BJ (cell line): ENCODE measurements around the gene GPR152. TPM values are rescaled to one million over a fixed set of nuclear protein-coding genes. Genes with fewer than 3 reads are reported as not detected.

Source experiments
- CTCF ChIA-PET: fragments of 350-600 bp; formaldehyde crosslinking; extraction: SDS; loops from one replicate; lab custom pipeline; 2021; ENCODE audit warnings: antibody characterized with exemption, inconsistent platforms; lab: Yijun Ruan, JAX
- POLR2A ChIA-PET: fragments of 300-600 bp; sonication (Branson Sonifier 250); formaldehyde crosslinking; extraction: SDS; loops from one replicate; lab custom pipeline; 2021; ENCODE audit warnings: antibody characterized with exemption; lab: Charles Lee
- DNase-seq: peaks from one replicate; pipeline ENCODE4 v3.0.0-alpha.2; 2011; ENCODE audit warnings: low read depth
- H3K27me3 ChIP-seq: 2 replicates; pipeline ENCODE4 v1.6.0; 2011; ENCODE audit warnings: low read length; ENCODE audit not compliant: control insufficient read depth, insufficient read depth
- H3K36me3 ChIP-seq: 2 replicates; pipeline ENCODE4 v1.5.1; 2011; ENCODE audit warnings: low read length; ENCODE audit not compliant: control insufficient read depth, insufficient read depth
- H3K4me3 ChIP-seq: 2 replicates; pipeline ENCODE4 v1.5.1; 2011; ENCODE audit warnings: low read depth, mild to moderate bottlenecking, control low read depth, low read length
- CTCF ChIP-seq: IDR thresholded peaks from 2 replicates; pipeline ENCODE4 v1.5.1; 2011; ENCODE audit warnings: low read depth, mild to moderate bottlenecking, control low read depth, inconsistent platforms, low read length, moderate library complexity; ENCODE audit not compliant: insufficient read depth
- polyA plus RNA-seq: library from polyadenylated mRNA; depleted of rRNA; stranded (reverse); fragments of >200 nt; gene quantifications from 2 replicates; pipeline ENCODE4 v1.2.3, GENCODE V29; 2011

The GPR152 gene
- polyA plus RNA-seq, 1 experiment: not detected

- no peak for TF ChIP-seq CTCF
- ChIA-PET POLR2A (no interaction called here), CTCF (no interaction called here)
- Histone ChIP-seq H3K36me3 (no peaks in the 10 kb centered on the region; the same call in 1 of the 2 replicates), H3K27me3 (0 out of 2 replicates have a peak, but pooled peaks cover 3% of the 10 kb centered on the region), H3K4me3 (no peak overlapping the region)
- DNase-seq: no peak
Measured at GRCh38 chr11:67463186-67463585, 10.7 kb upstream of the GPR152 start.

DNA sequence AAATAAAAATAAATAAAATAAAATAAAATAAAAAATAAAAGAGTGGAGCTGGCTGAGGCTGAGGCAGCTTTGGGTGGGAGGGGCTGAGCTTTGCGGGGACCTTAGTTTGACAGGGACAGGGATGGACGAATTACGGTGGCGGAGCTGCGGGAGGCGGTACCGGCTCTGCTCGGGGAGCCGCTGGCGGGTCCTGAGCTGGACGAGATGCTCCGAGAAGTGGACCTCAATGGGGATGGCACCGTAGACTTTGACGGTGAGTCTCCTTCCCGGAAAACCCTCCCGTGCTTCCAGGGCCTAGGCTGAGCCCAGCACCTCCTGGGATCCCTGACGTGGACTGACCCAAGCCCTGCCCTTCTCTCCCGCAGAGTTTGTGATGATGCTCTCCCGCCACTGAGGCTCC, 5.7 kb upstream of the GPR152 start:
- no peak for TF ChIP-seq CTCF

GRCh38 chr11:67457453-67457852, 4.9 kb upstream of the GPR152 start:
- Histone ChIP-seq H3K36me3 (no peaks in the 10 kb centered on the region), H3K4me3 (no peak overlapping the region), H3K27me3 (0 out of 2 replicates have a peak, but pooled peaks cover 3% of the 10 kb centered on the region)
- ChIA-PET POLR2A (no interaction called here), CTCF (interaction anchor here (0.6 kb wide), 1 partner anchor 1019 kb away, joined by 3 read pairs; the partner anchor contains the start of gene MRPL11)
- no peak for TF ChIP-seq CTCF
- no peak for DNase-seq

More for the DNA sequence above, 5.7 kb upstream of the GPR152 start:
- H3K36me3 ChIP-seq: no peaks in the 10 kb centered on the region
- ChIA-PET POLR2A (no interaction called here), CTCF (no interaction called here)
- H3K4me3 ChIP-seq: no peak overlapping the region
- 0 out of 2 replicates have a peak, but pooled peaks cover 3% of the 10 kb centered on the region for H3K27me3 ChIP-seq
- DNase-seq: no peak

GRCh38 chr11:67456068-67456705, 3.7 kb upstream of the GPR152 start:
- POLR2A ChIA-PET: no interaction called here
- no peak for TF ChIP-seq CTCF
- no peak overlapping the region for H3K4me3 ChIP-seq
- DNase-seq: no peak
- no peaks in the 10 kb centered on the region for H3K36me3 ChIP-seq
- 0 out of 2 replicates have a peak, but pooled peaks cover 3% of the 10 kb centered on the region for H3K27me3 ChIP-seq
- CTCF ChIA-PET: interaction anchor here (1.2 kb wide), 1 partner anchor 9 kb away, joined by 4 read pairs; no protein-coding TSS in a partner anchor

GRCh38 chr11:67455054-67455453, 2.5 kb upstream of the GPR152 start, which contains the start of gene CABP4:
Gene CABP4, plus strand, starts transcription at chr11:67455354. Its CDS starts 70 bp downstream, at chr11:67455424.
- TF ChIP-seq CTCF: no peak
- Histone ChIP-seq H3K36me3 (no peaks in the 10 kb centered on the region), H3K27me3 (0 out of 2 replicates have a peak, but pooled peaks cover 3% of the 10 kb centered on the region), H3K4me3 (no peak within 1 kb of the TSS)
- POLR2A ChIA-PET: no interaction called here
- no peak for DNase-seq
- CTCF ChIA-PET: no interaction called here
